ENCODE measurements around the gene SLC29A3. TPM values are rescaled to one million over a fixed set of nuclear protein-coding genes. Genes with fewer than 3 reads are reported as not detected.

SLC29A3 gene
- total RNA-seq, 1 experiment from 2014 or later, result 9.2 TPM

GRCh38 chr10:71269301-71270288 lies 49.5 kb upstream of the SLC29A3 start:
- Histone ChIP-seq H3K4me2 (ENCODE audit: insufficient read depth, insufficient read length, low read length) (peak overlapping the region; percentile 35), H3K9ac (ENCODE audit: extremely low read depth, insufficient read length, low read length) (no peak overlapping the region)

More at GRCh38 chr10:71269301-71270288, 49.5 kb upstream of the SLC29A3 start:
- Histone ChIP-seq H2BK20ac (ENCODE audit: low read depth, low read length, poor library complexity, severe bottlenecking) (no peak overlapping the region), H3K79me1 (ENCODE audit: insufficient read depth, low read depth, low read length, poor library complexity, severe bottlenecking) (no peaks in the 10 kb centered on the region), H3K79me2 (ENCODE audit: insufficient read depth, low read length) (no peaks in the 10 kb centered on the region), H2BK120ac (ENCODE audit: low read depth, low read length, poor library complexity, severe bottlenecking) (no peak overlapping the region), H3K56ac (ENCODE audit: insufficient read length, low read depth, low read length) (no peak overlapping the region), H2AFZ (ENCODE audit: low read length) (no peak overlapping the region), H4K91ac (ENCODE audit: insufficient read length, low read depth, low read length) (no peak overlapping the region), H4K20me1 (ENCODE audit: control insufficient read depth, insufficient read depth, insufficient read length) (no peaks in the 10 kb centered on the region), H3K23ac (ENCODE audit: insufficient read length, low read depth, low read length) (no peak overlapping the region), H3K14ac (ENCODE audit: insufficient read depth, low read length) (no peak overlapping the region), H4K8ac (replicated peaks; ENCODE audit: insufficient read length, low read depth, low read length) (no peak overlapping the region), H4K5ac (ENCODE audit: insufficient read length, low read depth, low read length) (no peak overlapping the region), H3K9me3 (ENCODE audit: control insufficient read depth, low read depth, low read length) (no peaks in the 10 kb centered on the region), H2BK12ac (ENCODE audit: insufficient read length, low read depth, low read length) (no peak overlapping the region), H3K27me3 (ENCODE audit: insufficient read depth, low read length) (no peaks in the 10 kb centered on the region), H3T11ph (ENCODE audit: low read length) (no peak overlapping the region), H3K4me1 (ENCODE audit: insufficient read depth, low read length) (peaks cover 3% of the 10 kb centered on the region; the same call in 1 of the 2 replicates), H2AK5ac (ENCODE audit: insufficient read length, low read length) (no peak overlapping the region), H3K23me2 (ENCODE audit: insufficient read length, low read depth, low read length, poor library complexity, severe bottlenecking) (no peaks in the 10 kb centered on the region), H2BK5ac (ENCODE audit: insufficient read length, low read length) (no peak overlapping the region), H3K4ac (ENCODE audit: low read depth, low read length) (no peak overlapping the region), H3K18ac (ENCODE audit: insufficient read length, low read depth, low read length) (peak overlapping the region; percentile 12), H2BK15ac (ENCODE audit: low read depth, low read length) (no peak overlapping the region), H3K27ac (ENCODE audit: insufficient read length, low read depth, low read length) (peak overlapping the region; percentile 62)
- no peak for TF ChIP-seq CTCF (conservative IDR thresholded peaks at IDR 0.05)
- peak; percentile 91 for DNase-seq
- Mint-ChIP-seq H3K27ac (peak overlapping the region; percentile 98 to 99 (median 99)), H3K9me3 (peaks cover 0 to 3% of the 10 kb centered on the region in 2 experiments; a peak in 1 of 5 replicates), H3K4me1 (peaks cover 57 to 64% of the 10 kb centered on the region in 2 experiments), H3K27me3 (ENCODE audit: low read depth) (no peaks in the 10 kb centered on the region; the same call in 1 of the 2 replicates), H3K4me3 (peak overlapping the region; percentile 51 to 72), H3K36me3 (ENCODE audit: insufficient read depth in 1 of 3, low read depth in 3 of 3) (no peaks in the 10 kb centered on the region; a peak in 1 of 7 replicates)
- no CpG with 5 or more reads among the region's 11 CpGs for WGBS (ENCODE audit: extremely low coverage, insufficient read length, low lambda C conversion rate)

Measured in H9 (cell line).